ENCODE data around the gene U2AF2. TPM values are rescaled to one million over a fixed set of nuclear protein-coding genes. Genes with fewer than 3 reads are reported as not detected.

Gene U2AF2
- total RNA-seq, 1 experiment from 2014 or later = 107 TPM

- H3K9ac ChIP-seq (ENCODE audit: low read length) = peak within 1 kb of the TSS; percentile 99
- H3K27ac ChIP-seq (ENCODE audit: low read length) = peak within 1 kb of the TSS; percentile 96
- peak within 1 kb of the TSS; percentile 93 for H3K4me2 ChIP-seq (ENCODE audit: low read depth, low read length, poor library complexity, severe bottlenecking)
- DNase-seq = peak; percentile 97
- H2AFZ ChIP-seq (ENCODE audit: low read length) = no peak within 1 kb of the TSS
- no peaks in the 10 kb centered on the region for H3K9me3 ChIP-seq (ENCODE audit: low read length)
- peaks cover 51% of the 10 kb centered on the region for H3K79me2 ChIP-seq (ENCODE audit: low read length)
- H4K20me1 ChIP-seq (ENCODE audit: insufficient read depth, low read depth, low read length) = no peaks in the 10 kb centered on the region; the same call in 1 of the 2 replicates
- H3K4me3 ChIP-seq (ENCODE audit: low read length) = peak within 1 kb of the TSS; percentile 95
- H3K27me3 ChIP-seq (ENCODE audit: low read length) = no peaks in the 10 kb centered on the region
- H3K4me1 ChIP-seq (ENCODE audit: low read length) = peaks cover 59% of the 10 kb centered on the region
- H3K36me3 ChIP-seq (ENCODE audit: insufficient read depth, low read length) = peaks cover 18% of the 10 kb centered on the region
- H3K9me2 ChIP-seq (replicated peaks; ENCODE audit: insufficient read depth, low read length) = no peaks in the 10 kb centered on the region
Observed at GRCh38 chr19:55643003-55643886, 11.6 kb upstream of the U2AF2 start, which contains the start of gene ZNF581. ZNF581 (plus strand) TSS chr19:55643649; CDS start chr19:55644572, 923 bp downstream.

- no peak overlapping the region for H2AFZ ChIP-seq (ENCODE audit: low read length)
- no peaks in the 10 kb centered on the region for H3K9me2 ChIP-seq (replicated peaks; ENCODE audit: insufficient read depth, low read length)
- no peak for DNase-seq
- no peaks in the 10 kb centered on the region for H3K9me3 ChIP-seq (ENCODE audit: low read length)
- peaks cover 15% of the 10 kb centered on the region for H3K36me3 ChIP-seq (ENCODE audit: insufficient read depth, low read length)
- peaks cover 64% of the 10 kb centered on the region for H3K4me1 ChIP-seq (ENCODE audit: low read length)
- peak overlapping the region; percentile 93 for H3K4me2 ChIP-seq (ENCODE audit: low read depth, low read length, poor library complexity, severe bottlenecking)
- H4K20me1 ChIP-seq (ENCODE audit: insufficient read depth, low read depth, low read length) = no peaks in the 10 kb centered on the region; the same call in 1 of the 2 replicates
- H3K79me2 ChIP-seq (ENCODE audit: low read length) = peaks cover 54% of the 10 kb centered on the region
- H3K9ac ChIP-seq (ENCODE audit: low read length) = peak overlapping the region; percentile 99
- peak overlapping the region; percentile 96 for H3K27ac ChIP-seq (ENCODE audit: low read length)
- H3K4me3 ChIP-seq (ENCODE audit: low read length) = peak overlapping the region; percentile 95
- no peaks in the 10 kb centered on the region for H3K27me3 ChIP-seq (ENCODE audit: low read length)
Observed at GRCh38 chr19:55643887-55644176, 11.0 kb upstream of the U2AF2 start.

- no peaks in the 10 kb centered on the region; the same call in 1 of the 2 replicates for H4K20me1 ChIP-seq (ENCODE audit: insufficient read depth, low read depth, low read length)
- H3K9ac ChIP-seq (ENCODE audit: low read length) = peak overlapping the region; percentile 99
- H3K27ac ChIP-seq (ENCODE audit: low read length) = peak overlapping the region; percentile 96
- no peak overlapping the region for H2AFZ ChIP-seq (ENCODE audit: low read length)
- peak; percentile 67 for DNase-seq
- peak overlapping the region; percentile 95 for H3K4me3 ChIP-seq (ENCODE audit: low read length)
- H3K4me2 ChIP-seq (ENCODE audit: low read depth, low read length, poor library complexity, severe bottlenecking) = peak overlapping the region; percentile 93
- H3K27me3 ChIP-seq (ENCODE audit: low read length) = no peaks in the 10 kb centered on the region
- peaks cover 58% of the 10 kb centered on the region for H3K79me2 ChIP-seq (ENCODE audit: low read length)
- H3K36me3 ChIP-seq (ENCODE audit: insufficient read depth, low read length) = peaks cover 15% of the 10 kb centered on the region
- no peaks in the 10 kb centered on the region for H3K9me2 ChIP-seq (replicated peaks; ENCODE audit: insufficient read depth, low read length)
- H3K4me1 ChIP-seq (ENCODE audit: low read length) = peaks cover 66% of the 10 kb centered on the region
- H3K9me3 ChIP-seq (ENCODE audit: low read length) = no peaks in the 10 kb centered on the region
Observed at GRCh38 chr19:55644191-55644833, 10.5 kb upstream of the U2AF2 start.

- H3K9me3 ChIP-seq (ENCODE audit: low read length) = no peaks in the 10 kb centered on the region
Observed at GRCh38 chr19:55644842-55645511, 9.9 kb upstream of the U2AF2 start.

GRCh38 chr19:55645512-55645881 is 9.3 kb upstream of the U2AF2 start:
- H2AFZ ChIP-seq (ENCODE audit: low read length) = no peak overlapping the region
- H3K4me3 ChIP-seq (ENCODE audit: low read length) = peak overlapping the region; percentile 95
- peak overlapping the region; percentile 96 for H3K27ac ChIP-seq (ENCODE audit: low read length)
- no peaks in the 10 kb centered on the region for H3K27me3 ChIP-seq (ENCODE audit: low read length)
- peak overlapping the region; percentile 99 for H3K9ac ChIP-seq (ENCODE audit: low read length)
- peaks cover 61% of the 10 kb centered on the region for H3K79me2 ChIP-seq (ENCODE audit: low read length)
- H3K9me3 ChIP-seq (ENCODE audit: low read length) = no peaks in the 10 kb centered on the region
- H3K36me3 ChIP-seq (ENCODE audit: insufficient read depth, low read length) = peaks cover 15% of the 10 kb centered on the region
- no peak for DNase-seq
- H4K20me1 ChIP-seq (ENCODE audit: insufficient read depth, low read depth, low read length) = no peaks in the 10 kb centered on the region; the same call in 1 of the 2 replicates
- peaks cover 59% of the 10 kb centered on the region for H3K4me1 ChIP-seq (ENCODE audit: low read length)
- peak overlapping the region; percentile 93 for H3K4me2 ChIP-seq (ENCODE audit: low read depth, low read length, poor library complexity, severe bottlenecking)
- no peaks in the 10 kb centered on the region for H3K9me2 ChIP-seq (replicated peaks; ENCODE audit: insufficient read depth, low read length)

More at GRCh38 chr19:55644842-55645511, 9.9 kb upstream of the U2AF2 start:
- DNase-seq = peak; percentile 83
- no peak overlapping the region for H2AFZ ChIP-seq (ENCODE audit: low read length)
- no peaks in the 10 kb centered on the region for H3K9me2 ChIP-seq (replicated peaks; ENCODE audit: insufficient read depth, low read length)
- H3K4me2 ChIP-seq (ENCODE audit: low read depth, low read length, poor library complexity, severe bottlenecking) = peak overlapping the region; percentile 93
- H3K27ac ChIP-seq (ENCODE audit: low read length) = peak overlapping the region; percentile 96
- H3K9ac ChIP-seq (ENCODE audit: low read length) = peak overlapping the region; percentile 99
- H3K79me2 ChIP-seq (ENCODE audit: low read length) = peaks cover 61% of the 10 kb centered on the region
- H3K27me3 ChIP-seq (ENCODE audit: low read length) = no peaks in the 10 kb centered on the region
- peak overlapping the region; percentile 95 for H3K4me3 ChIP-seq (ENCODE audit: low read length)
- peaks cover 15% of the 10 kb centered on the region for H3K36me3 ChIP-seq (ENCODE audit: insufficient read depth, low read length)
- peaks cover 65% of the 10 kb centered on the region for H3K4me1 ChIP-seq (ENCODE audit: low read length)
- H4K20me1 ChIP-seq (ENCODE audit: insufficient read depth, low read depth, low read length) = no peaks in the 10 kb centered on the region; the same call in 1 of the 2 replicates

GRCh38 chr19:55646889-55647731 is 7.7 kb upstream of the U2AF2 start:
- H3K4me3 ChIP-seq (ENCODE audit: low read length) = peak overlapping the region; percentile 67
- H3K79me2 ChIP-seq (ENCODE audit: low read length) = peaks cover 51% of the 10 kb centered on the region
- peak overlapping the region; percentile 74 for H3K4me2 ChIP-seq (ENCODE audit: low read depth, low read length, poor library complexity, severe bottlenecking)
- DNase-seq = peak; percentile 94
- no peaks in the 10 kb centered on the region; the same call in 1 of the 2 replicates for H4K20me1 ChIP-seq (ENCODE audit: insufficient read depth, low read depth, low read length)
- no peaks in the 10 kb centered on the region for H3K9me3 ChIP-seq (ENCODE audit: low read length)
- H3K9me2 ChIP-seq (replicated peaks; ENCODE audit: insufficient read depth, low read length) = no peaks in the 10 kb centered on the region
- H3K4me1 ChIP-seq (ENCODE audit: low read length) = peaks cover 58% of the 10 kb centered on the region
- peak overlapping the region; percentile 96 for H3K27ac ChIP-seq (ENCODE audit: low read length)
- no peaks in the 10 kb centered on the region for H3K27me3 ChIP-seq (ENCODE audit: low read length)
- peak overlapping the region; percentile 87 for H3K9ac ChIP-seq (ENCODE audit: low read length)
- peaks cover 15% of the 10 kb centered on the region for H3K36me3 ChIP-seq (ENCODE audit: insufficient read depth, low read length)
- H2AFZ ChIP-seq (ENCODE audit: low read length) = no peak overlapping the region

GRCh38 chr19:55647732-55648584 is 6.9 kb upstream of the U2AF2 start, which contains the start of gene CCDC106:
CCDC106 (plus strand) TSS chr19:55648212; CDS start chr19:55649047, 835 bp downstream.
- Histone ChIP-seq H3K9me3 (ENCODE audit: low read length) (no peaks in the 10 kb centered on the region), H3K27me3 (ENCODE audit: low read length) (no peaks in the 10 kb centered on the region), H3K4me3 (ENCODE audit: low read length) (peak within 1 kb of the TSS; percentile 67), H2AFZ (ENCODE audit: low read length) (no peak within 1 kb of the TSS; the same call in 1 of the 2 replicates), H3K4me1 (ENCODE audit: low read length) (peaks cover 51% of the 10 kb centered on the region), H3K79me2 (ENCODE audit: low read length) (peaks cover 43% of the 10 kb centered on the region), H3K36me3 (ENCODE audit: insufficient read depth, low read length) (peaks cover 15% of the 10 kb centered on the region), H3K4me2 (ENCODE audit: low read depth, low read length, poor library complexity, severe bottlenecking) (peak within 1 kb of the TSS; percentile 74), H3K27ac (ENCODE audit: low read length) (peak within 1 kb of the TSS; percentile 96), H3K9ac (ENCODE audit: low read length) (peak within 1 kb of the TSS; percentile 87), H3K9me2 (replicated peaks; ENCODE audit: insufficient read depth, low read length) (no peaks in the 10 kb centered on the region), H4K20me1 (ENCODE audit: insufficient read depth, low read depth, low read length) (no peaks in the 10 kb centered on the region; the same call in 1 of the 2 replicates)
- peak; percentile 92 for DNase-seq
